Activated CD8-positive, alpha-beta T cell treated with anti-CD3 and anti-CD28 coated beads for 36 hours (primary cell): ENCODE results near the gene FIBIN. TPM values are rescaled to one million over a fixed set of nuclear protein-coding genes. Genes with fewer than 3 reads are reported as not detected.

ENCODE experiments used
- ATAC-seq: fragments of 200-7000 bp; cut with Tn5 transposase; one replicate; pipeline ENCODE4 v1.10.0; 2021; ENCODE audit warnings: mild to moderate bottlenecking, moderate library complexity
- CTCF ChIA-PET: fragments of 350-600 bp; sonication (Branson Sonifier 250); formaldehyde crosslinking; loops from one replicate; lab custom pipeline; 2021; ENCODE audit warnings: antibody characterized with exemption; lab: Charles Lee
- POLR2A ChIA-PET: fragments of 350-600 bp; sonication (Branson Sonifier 250); formaldehyde crosslinking; loops from one replicate; lab custom pipeline; 2021; ENCODE audit warnings: antibody characterized with exemption; lab: Charles Lee
- DNase-seq: peaks from one replicate; pipeline ENCODE4 v3.0.0-alpha.2; 2020
- H3K27ac Mint-ChIP-seq: one replicate; pipeline ENCODE4 v1.8.0; 2021; ENCODE audit warnings: mild to moderate bottlenecking, mixed read lengths
- H3K27me3 Mint-ChIP-seq: one replicate; pipeline ENCODE4 v1.8.0; 2021; ENCODE audit warnings: mixed read lengths
- H3K36me3 Mint-ChIP-seq: one replicate; pipeline ENCODE4 v1.8.0; 2021; ENCODE audit warnings: low read depth, mixed read lengths
- H3K4me1 Mint-ChIP-seq: one replicate; pipeline ENCODE4 v1.8.0; 2021; ENCODE audit warnings: low read depth, mixed read lengths
- H3K4me3 Mint-ChIP-seq: one replicate; pipeline ENCODE4 v1.8.0; 2021; ENCODE audit warnings: mild to moderate bottlenecking, moderate library complexity, mixed read lengths
- H3K9me3 Mint-ChIP-seq: one replicate; pipeline ENCODE4 v1.8.0; 2021; ENCODE audit warnings: mixed read lengths
- intact Hi-C: fragments of 100-400 bp; cut with micrococcal nuclease; formaldehyde crosslinking; loops from one replicate; pipeline ENCODE4 v1.10.0; 2022
- total RNA-seq, 2 experiments: library from RNA; stranded (reverse); gene quantifications; one replicate each; pipeline ENCODE4 v1.2.3, GENCODE V29; 2021
- TF ChIP-seq, protein P1 (sequence below): fragments of 200-600 bp; IDR thresholded peaks from one replicate; pipeline ENCODE4 v1.8.0; 2022; ENCODE audit warnings: antibody characterized with exemption, mild to moderate bottlenecking

Gene FIBIN
- total RNA-seq, 2 experiments from 2014 or later: not detected

DNA sequence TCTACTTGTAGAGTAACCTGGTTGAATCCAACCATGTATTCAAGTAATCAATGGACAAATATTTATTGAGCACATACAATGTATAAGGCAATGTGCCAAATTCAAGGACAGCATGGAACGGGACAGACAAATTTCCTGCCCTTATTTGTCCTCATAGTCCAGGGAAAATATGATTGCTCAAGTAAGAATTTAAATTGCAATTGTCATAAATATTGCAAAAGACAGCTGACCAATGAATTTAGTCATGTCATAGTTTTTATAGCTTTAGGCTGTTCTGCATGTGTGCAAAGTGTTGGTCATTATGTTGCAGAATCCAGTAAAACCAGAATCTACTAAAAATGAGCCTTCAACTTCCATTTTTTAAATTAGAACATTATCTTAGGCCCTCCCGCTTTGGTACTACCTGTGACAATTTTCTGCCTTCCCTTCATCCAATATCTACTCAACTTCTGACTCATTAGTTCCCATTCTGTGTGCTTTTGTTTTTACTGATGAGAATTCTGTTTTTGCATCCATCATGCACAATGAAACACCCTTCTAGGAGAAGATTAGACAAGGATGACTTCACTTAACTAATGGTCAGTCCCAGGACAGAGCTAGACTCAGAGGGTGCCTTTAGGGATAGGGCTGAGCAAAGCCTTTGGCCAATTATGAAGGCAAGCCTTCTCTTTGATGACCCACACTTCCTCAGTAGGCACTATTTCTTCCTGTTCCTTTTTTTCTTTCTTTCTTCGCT, 45.8 kb upstream of the FIBIN start:
- intact Hi-C loops: no loop called here
- Mint-ChIP-seq H3K4me1 (no peaks in the 10 kb centered on the region), H3K4me3 (no peak overlapping the region), H3K36me3 (no peaks in the 10 kb centered on the region), H3K9me3 (peaks cover 6% of the 10 kb centered on the region), H3K27ac (no peak overlapping the region), H3K27me3 (no peaks in the 10 kb centered on the region)
- TF ChIP-seq, protein P1, sequence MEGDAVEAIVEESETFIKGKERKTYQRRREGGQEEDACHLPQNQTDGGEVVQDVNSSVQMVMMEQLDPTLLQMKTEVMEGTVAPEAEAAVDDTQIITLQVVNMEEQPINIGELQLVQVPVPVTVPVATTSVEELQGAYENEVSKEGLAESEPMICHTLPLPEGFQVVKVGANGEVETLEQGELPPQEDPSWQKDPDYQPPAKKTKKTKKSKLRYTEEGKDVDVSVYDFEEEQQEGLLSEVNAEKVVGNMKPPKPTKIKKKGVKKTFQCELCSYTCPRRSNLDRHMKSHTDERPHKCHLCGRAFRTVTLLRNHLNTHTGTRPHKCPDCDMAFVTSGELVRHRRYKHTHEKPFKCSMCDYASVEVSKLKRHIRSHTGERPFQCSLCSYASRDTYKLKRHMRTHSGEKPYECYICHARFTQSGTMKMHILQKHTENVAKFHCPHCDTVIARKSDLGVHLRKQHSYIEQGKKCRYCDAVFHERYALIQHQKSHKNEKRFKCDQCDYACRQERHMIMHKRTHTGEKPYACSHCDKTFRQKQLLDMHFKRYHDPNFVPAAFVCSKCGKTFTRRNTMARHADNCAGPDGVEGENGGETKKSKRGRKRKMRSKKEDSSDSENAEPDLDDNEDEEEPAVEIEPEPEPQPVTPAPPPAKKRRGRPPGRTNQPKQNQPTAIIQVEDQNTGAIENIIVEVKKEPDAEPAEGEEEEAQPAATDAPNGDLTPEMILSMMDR: no peak
- ChIA-PET POLR2A (no interaction called here), CTCF (interaction anchor here (1.3 kb wide), 1 partner anchor 44 kb away, joined by 3 read pairs; no protein-coding TSS in a partner anchor)
- DNase-seq (no peak), ATAC-seq (no peak)

DNA sequence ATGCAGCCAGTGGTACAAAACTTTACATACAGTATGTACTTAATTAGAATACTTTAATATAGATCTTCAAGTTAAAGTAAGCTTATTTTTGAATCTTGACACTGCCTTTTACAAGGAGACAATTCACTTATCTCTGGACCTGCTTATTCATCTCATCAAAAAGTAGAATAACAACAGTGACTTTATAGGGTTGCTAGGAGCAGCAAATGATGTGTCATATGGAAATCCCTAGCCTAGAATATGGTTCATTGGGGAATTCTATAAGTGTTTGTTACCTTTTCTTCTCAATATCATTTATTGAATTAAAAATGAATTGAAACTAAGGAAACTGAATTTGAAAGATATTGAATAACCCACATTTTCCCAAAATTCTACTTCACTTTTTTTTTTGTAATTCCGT, 45.0 kb upstream of the FIBIN start:
- POLR2A ChIA-PET: no interaction called here
- no peak for DNase-seq
- no peak overlapping the region for H3K27ac Mint-ChIP-seq
- no peak overlapping the region for H3K4me3 Mint-ChIP-seq
- H3K4me1 Mint-ChIP-seq: no peaks in the 10 kb centered on the region
- CTCF ChIA-PET: no interaction called here
- H3K27me3 Mint-ChIP-seq: no peaks in the 10 kb centered on the region
- TF ChIP-seq, protein P1: no peak
- no peaks in the 10 kb centered on the region for H3K36me3 Mint-ChIP-seq
- no peak for ATAC-seq
- intact Hi-C loops: no loop called here
- H3K9me3 Mint-ChIP-seq: peaks cover 6% of the 10 kb centered on the region

DNA sequence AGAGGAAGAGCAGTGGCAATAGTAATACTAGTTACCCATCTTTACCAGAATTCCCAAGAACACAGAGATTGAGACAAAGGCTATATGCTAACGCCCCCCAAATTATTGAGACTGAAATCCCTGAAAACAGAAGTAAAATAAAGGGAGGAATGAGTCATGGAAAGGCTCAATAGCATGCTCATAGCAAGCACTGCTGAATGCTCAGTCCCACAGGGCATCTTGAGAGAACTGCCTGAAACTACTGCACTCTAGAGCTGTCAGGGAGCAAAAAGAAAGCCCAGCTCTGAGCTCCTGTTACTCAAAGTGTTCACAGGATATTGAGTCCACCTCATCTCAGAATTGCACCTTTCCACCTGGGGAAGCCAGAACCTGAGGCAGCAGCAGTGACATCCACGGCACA, 44.1 kb upstream of the FIBIN start:
- Mint-ChIP-seq H3K36me3 (no peaks in the 10 kb centered on the region), H3K27ac (no peak overlapping the region), H3K4me3 (no peak overlapping the region), H3K9me3 (peaks cover 6% of the 10 kb centered on the region), H3K4me1 (no peaks in the 10 kb centered on the region), H3K27me3 (no peaks in the 10 kb centered on the region)
- ChIA-PET POLR2A (no interaction called here), CTCF (no interaction called here)
- intact Hi-C loops: no loop called here
- TF ChIP-seq, protein P1: no peak
- ATAC-seq (no peak), DNase-seq (no peak)

DNA sequence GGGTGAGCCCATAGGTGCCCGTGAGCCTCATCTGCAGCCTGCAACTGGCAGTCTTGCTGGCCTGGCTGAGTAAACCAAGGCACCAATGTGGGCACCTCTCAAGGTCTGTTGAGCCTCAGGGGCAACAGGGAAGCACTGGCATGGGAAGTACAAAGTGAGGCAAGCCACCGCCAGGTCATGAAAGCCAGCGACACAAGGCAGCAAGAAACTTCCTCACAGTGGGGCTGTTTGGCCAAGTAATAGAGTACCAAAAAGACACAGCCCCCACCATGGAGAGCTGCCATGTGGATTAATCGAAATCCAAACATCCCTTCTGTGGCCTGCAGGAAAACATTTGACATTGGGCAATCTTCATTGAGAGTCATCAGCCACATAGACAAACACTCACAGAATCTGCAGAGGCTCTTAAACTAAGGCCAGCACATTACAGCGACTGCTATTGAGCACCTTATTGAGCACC, 43.6 kb upstream of the FIBIN start:
- Mint-ChIP-seq H3K36me3 (no peaks in the 10 kb centered on the region), H3K9me3 (peaks cover 6% of the 10 kb centered on the region), H3K27ac (no peak overlapping the region), H3K4me1 (no peaks in the 10 kb centered on the region), H3K4me3 (no peak overlapping the region), H3K27me3 (no peaks in the 10 kb centered on the region)
- DNase-seq: no peak
- ChIA-PET POLR2A (no interaction called here), CTCF (no interaction called here)
- ATAC-seq: no peak
- intact Hi-C loops: no loop called here
- TF ChIP-seq, protein P1: no peak

DNA sequence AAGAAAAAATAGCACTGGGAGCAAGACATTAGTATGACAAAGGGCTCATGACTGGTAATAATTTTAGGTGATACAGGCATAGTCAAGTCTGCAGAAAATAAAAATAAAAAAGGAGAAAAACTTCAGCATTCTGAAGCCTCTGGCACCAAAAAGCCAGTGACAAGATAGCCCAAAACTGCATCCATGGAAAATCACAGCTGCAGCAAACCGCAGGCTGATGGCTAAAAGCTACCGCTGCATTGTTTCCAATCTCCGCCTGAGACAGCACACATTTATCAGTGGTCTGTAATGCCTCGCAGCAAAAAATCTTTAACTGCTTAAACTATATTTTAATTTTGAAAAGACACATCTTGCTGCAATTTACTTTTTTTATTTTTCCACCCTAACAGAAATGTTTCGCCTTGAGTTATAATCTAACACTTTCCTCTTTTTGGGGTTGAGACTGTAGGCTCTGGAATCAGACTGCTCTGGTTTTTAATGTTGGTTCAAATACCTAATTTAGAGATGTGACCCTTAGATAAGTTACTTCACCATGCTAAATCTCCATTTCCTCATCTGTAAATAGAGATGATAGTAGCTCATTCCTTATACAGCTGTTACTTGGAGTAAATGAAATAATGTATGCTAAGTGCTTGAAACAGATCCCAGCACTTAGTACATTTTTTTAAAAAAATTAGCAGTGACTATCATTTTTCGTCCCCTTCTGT, 42.0 kb upstream of the FIBIN start:
- TF ChIP-seq, protein P1: no peak
- ATAC-seq (no peak), DNase-seq (no peak)
- intact Hi-C loops: no loop called here
- no peak overlapping the region for H3K27ac Mint-ChIP-seq
- no peaks in the 10 kb centered on the region for H3K4me1 Mint-ChIP-seq
- peaks cover 2% of the 10 kb centered on the region for H3K9me3 Mint-ChIP-seq
- POLR2A ChIA-PET: no interaction called here
- H3K4me3 Mint-ChIP-seq: no peak overlapping the region
- no peaks in the 10 kb centered on the region for H3K36me3 Mint-ChIP-seq
- CTCF ChIA-PET: no interaction called here
- no peaks in the 10 kb centered on the region for H3K27me3 Mint-ChIP-seq
